Right kidney (tissue), 9 donors: ENCODE results near the gene DENND2D.

ENCODE experiments used
- DNase-seq: peaks from one replicate; pipeline ENCODE4 v3.0.0-alpha.2; 2016
- long read RNA-seq, 8 donors: transcript quantifications; one replicate each; lab custom pipeline, GENCODE V29; 2026

The DENND2D gene, protein sequence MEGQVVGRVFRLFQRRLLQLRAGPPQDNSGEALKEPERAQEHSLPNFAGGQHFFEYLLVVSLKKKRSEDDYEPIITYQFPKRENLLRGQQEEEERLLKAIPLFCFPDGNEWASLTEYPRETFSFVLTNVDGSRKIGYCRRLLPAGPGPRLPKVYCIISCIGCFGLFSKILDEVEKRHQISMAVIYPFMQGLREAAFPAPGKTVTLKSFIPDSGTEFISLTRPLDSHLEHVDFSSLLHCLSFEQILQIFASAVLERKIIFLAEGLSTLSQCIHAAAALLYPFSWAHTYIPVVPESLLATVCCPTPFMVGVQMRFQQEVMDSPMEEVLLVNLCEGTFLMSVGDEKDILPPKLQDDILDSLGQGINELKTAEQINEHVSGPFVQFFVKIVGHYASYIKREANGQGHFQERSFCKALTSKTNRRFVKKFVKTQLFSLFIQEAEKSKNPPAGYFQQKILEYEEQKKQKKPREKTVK
- long read RNA-seq, donor 1, partial matches to known transcripts: 0 of 3 reads
- long read RNA-seq, donor 1, other reads (novel, unspliced or antisense): 0 of 3 reads
- long read RNA-seq, donor 2, partial matches to known transcripts: 0 of 2 reads
- long read RNA-seq, donor 2, other reads (novel, unspliced or antisense): 0 of 2 reads
- long read RNA-seq, donor 3, partial matches to known transcripts: 0 of 2 reads
- long read RNA-seq, donor 3, other reads (novel, unspliced or antisense): 0 of 2 reads
- long read RNA-seq, donor 4, partial matches to known transcripts: 0 of 1 reads
- long read RNA-seq, donor 4, other reads (novel, unspliced or antisense): 0 of 1 reads
- long read RNA-seq, donor 5, partial matches to known transcripts: 0 of 4 reads
- long read RNA-seq, donor 5, other reads (novel, unspliced or antisense): 0 of 4 reads
- long read RNA-seq, donor 6, partial matches to known transcripts: 0 of 2 reads
- long read RNA-seq, donor 6, other reads (novel, unspliced or antisense): 0 of 2 reads
- long read RNA-seq, donor 7, partial matches to known transcripts: 0 of 2 reads
- long read RNA-seq, donor 7, other reads (novel, unspliced or antisense): 0 of 2 reads
- long read RNA-seq, donor 8, partial matches to known transcripts: 0 of 2 reads
- long read RNA-seq, donor 8, other reads (novel, unspliced or antisense): 0 of 2 reads

DNA sequence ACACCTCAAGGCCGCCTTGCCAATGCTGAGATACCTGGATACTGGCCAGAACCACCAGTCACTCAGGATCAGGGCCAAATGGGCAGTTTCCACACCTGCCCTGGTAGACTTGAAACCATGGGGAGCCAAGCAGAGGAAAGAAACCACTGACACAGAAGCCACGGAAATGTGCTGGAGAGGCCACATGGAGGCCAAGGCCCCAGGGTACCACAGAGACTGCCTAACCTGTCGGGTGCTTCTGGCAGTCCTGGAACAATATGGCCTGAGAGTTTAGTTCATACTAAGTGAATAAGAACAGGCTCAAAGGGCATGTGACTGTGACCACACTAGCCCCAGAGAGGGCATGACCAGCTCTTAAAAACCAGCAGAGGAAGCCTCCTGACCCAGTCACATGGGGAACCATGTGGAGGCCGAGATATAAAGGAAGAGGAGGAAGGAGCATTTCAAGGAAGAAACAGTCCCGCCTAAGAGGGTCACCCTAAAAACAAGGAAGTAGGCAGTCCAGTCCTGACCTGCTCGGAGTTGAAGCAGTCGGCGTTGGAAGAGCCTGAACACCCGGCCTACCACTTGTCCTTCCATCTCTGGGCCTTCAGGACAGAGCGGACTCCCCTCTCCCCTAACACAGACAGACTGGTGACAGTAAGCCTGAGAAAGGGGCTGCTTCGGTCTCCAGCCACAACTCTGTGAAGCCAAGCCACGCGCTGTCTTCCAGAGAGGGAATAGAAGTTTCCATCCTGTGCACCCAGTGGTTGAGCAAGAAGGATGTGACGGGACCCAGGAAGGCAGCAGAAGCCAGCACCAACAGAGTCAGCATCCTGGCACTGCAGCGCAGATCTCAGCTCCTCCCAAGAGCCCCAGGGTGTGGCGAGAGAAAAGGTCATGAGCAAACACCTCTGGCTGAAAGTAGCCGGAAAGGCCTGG is at the start of gene DENND2D:
Gene DENND2D (minus strand): TSS at position 766 of the 921 bp plus-strand sequence. CDS start 187 bp downstream, at position 579.
- DNase-seq: no peak

- DNase-seq: no peak
Observed at GRCh38 chr1:111249960-111250359, 49.5 kb upstream of the DENND2D start.

DNA sequence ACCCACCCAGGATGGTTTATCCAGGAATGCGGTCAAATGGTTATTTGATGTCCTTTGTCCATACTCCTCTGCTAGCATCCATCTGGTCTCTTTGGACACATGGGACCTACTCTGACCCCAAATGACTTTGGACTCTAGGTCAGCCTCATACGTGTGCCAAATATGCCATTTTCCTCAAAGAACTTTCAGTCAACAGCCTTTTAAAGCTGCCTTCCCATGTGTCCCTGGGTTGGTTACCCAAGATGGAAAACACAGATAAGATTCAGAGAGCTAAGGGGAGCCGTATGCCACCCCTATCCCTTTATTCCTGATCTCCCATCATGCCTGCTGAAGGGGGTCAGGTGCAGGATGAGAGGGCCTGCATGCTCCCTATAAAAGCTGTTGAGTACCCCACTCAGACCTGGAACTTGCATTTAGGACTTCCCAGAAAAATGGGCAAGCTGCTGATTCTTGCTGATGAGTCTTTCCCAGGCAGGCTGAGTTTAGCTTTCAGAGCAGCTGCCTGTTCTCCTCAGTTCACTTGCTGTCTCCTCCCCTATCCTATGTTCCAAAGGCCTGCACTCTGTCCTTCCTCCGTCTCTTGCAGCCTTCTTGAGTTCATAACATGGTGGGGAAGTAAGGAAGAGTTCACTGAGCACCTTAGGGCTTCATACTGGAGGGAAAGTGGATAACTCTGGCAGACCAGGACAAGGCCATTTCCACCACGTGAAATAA is 46.8 kb upstream of the DENND2D start:
- no peak for DNase-seq

- no peak for DNase-seq
Observed at GRCh38 chr1:111242805-111243523, 42.5 kb upstream of the DENND2D start.

DNA sequence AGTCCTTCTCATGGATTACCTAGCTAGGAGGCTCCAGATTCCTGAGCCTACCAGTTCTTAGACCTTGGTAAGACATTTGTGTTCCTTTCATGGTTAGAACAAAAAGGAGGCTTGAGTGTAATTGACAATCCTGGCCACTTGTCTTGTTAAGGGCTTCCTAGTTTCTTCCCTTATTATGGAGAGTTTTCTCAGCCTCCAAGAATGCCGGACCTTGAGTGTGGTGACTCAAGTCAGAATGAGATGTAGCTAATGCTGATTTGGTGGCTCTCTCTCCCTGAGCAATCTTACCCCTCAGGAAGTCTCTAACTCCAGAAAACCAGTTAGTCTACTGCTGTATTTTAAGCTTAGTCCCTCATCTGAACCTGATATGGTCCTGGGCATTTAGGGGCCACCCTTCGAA is 41.4 kb upstream of the DENND2D start:
- DNase-seq: no peak

GRCh38 chr1:111238056-111238795 is 37.8 kb upstream of the DENND2D start:
- no peak for DNase-seq

GRCh38 chr1:111236806-111237205 is 36.4 kb upstream of the DENND2D start:
- DNase-seq: no peak

- no peak for DNase-seq
Observed at GRCh38 chr1:111236379-111236778, 35.9 kb upstream of the DENND2D start.

DNA sequence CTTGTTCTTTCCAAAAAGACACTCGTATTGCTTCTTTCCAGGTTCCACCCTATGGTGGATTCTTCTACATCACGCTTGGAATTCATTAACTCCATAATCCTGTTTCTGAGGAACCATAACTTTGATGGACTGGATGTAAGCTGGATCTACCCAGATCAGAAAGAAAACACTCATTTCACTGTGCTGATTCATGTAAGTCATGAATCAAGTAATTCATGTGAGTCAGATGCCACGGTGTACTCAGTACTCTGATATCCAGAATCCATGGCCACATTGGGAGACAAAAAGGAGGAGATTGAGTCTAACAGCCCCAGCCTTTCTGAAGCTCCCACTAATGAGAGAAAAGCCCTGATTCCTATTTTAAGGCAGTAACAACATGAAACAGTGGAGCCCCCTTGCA is 34.4 kb upstream of the DENND2D start:
- no peak for DNase-seq

- DNase-seq: no peak
Observed at GRCh38 chr1:111234258-111234657, 33.8 kb upstream of the DENND2D start.

GRCh38 chr1:111232134-111232533 is 31.7 kb upstream of the DENND2D start:
- DNase-seq: no peak

DNA sequence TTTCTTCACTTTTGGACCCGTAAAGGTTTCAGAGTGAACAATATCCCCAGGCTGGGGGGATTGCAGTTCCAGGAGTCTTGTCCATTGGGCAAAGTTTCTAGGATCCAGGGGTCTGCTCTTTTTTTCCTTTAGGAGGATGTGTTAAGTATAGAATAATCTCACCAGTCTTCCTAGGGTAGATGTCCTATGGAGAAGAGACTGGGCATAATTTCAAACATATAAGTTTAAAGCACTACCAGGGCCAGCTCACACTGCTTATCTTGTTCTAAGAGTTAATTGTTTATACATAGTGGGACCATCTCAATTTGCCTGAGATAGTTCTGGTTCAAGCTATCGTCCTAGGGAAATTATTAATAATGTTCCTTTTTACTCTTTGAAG is 28.3 kb upstream of the DENND2D start:
- DNase-seq: no peak

GRCh38 chr1:111227851-111228747 is 27.7 kb upstream of the DENND2D start:
- DNase-seq: no peak

- DNase-seq: no peak
Observed at GRCh38 chr1:111227434-111227833, 27.0 kb upstream of the DENND2D start, which contains the start of gene CHI3L2. CHI3L2 (plus strand) TSS chr1:111227713; CDS start chr1:111227730, 17 bp downstream.

- no peak for DNase-seq
Observed at GRCh38 chr1:111225717-111226400, 25.4 kb upstream of the DENND2D start.

- DNase-seq: no peak
Observed at GRCh38 chr1:111225091-111225490, 24.6 kb upstream of the DENND2D start.

GRCh38 chr1:111223126-111223685 is 22.8 kb upstream of the DENND2D start:
- DNase-seq: no peak
